Karpas-422 (cell line): Measurements from ENCODE around the gene MED12L. TPM values are rescaled to one million over a fixed set of nuclear protein-coding genes. Genes with fewer than 3 reads are reported as not detected.

Experiments
- DNase-seq: peaks from one replicate; pipeline ENCODE4 v3.0.0-alpha.2; 2015
- H2AFZ ChIP-seq: fragments of 200-600 bp; sonication (generic); 2 replicates; pipeline ENCODE4 v1.6.1; 2014; ENCODE audit warnings: antibody characterized with exemption, low read length, mixed read lengths
- H3K27ac ChIP-seq: fragments of 200-600 bp; sonication (generic); 2 replicates; pipeline ENCODE4 v1.5.1; 2014; ENCODE audit warnings: mild to moderate bottlenecking, low read length, moderate library complexity
- H3K27me3 ChIP-seq: fragments of 200-600 bp; sonication (generic); 2 replicates; pipeline ENCODE4 v1.6.1; 2014; ENCODE audit warnings: low read length, mixed read lengths
- H3K36me3 ChIP-seq: fragments of 200-600 bp; sonication (generic); 2 replicates; pipeline ENCODE4 v1.6.1; 2014; ENCODE audit warnings: low read length, mixed read lengths; ENCODE audit not compliant: insufficient read depth
- H3K4me1 ChIP-seq: fragments of 200-600 bp; sonication (generic); 2 replicates; pipeline ENCODE4 v1.6.1; 2014; ENCODE audit warnings: mild to moderate bottlenecking, low read length, mixed read lengths
- H3K4me2 ChIP-seq: fragments of 200-600 bp; sonication (generic); 2 replicates; pipeline ENCODE4 v1.6.1; 2014; ENCODE audit warnings: low read length, low read depth, mild to moderate bottlenecking; ENCODE audit not compliant: poor library complexity, severe bottlenecking
- H3K4me3 ChIP-seq: fragments of 200-600 bp; sonication (generic); 2 replicates; pipeline ENCODE4 v1.5.1; 2014; ENCODE audit warnings: mild to moderate bottlenecking, antibody characterized with exemption, low read length, mixed read lengths
- H3K79me2 ChIP-seq: fragments of 200-600 bp; sonication (generic); 2 replicates; pipeline ENCODE4 v1.6.1; 2014; ENCODE audit warnings: mild to moderate bottlenecking, low read length, mixed read lengths
- H3K9ac ChIP-seq: fragments of 200-600 bp; sonication (generic); 2 replicates; pipeline ENCODE4 v1.6.0; 2014; ENCODE audit warnings: low read length
- H3K9me2 ChIP-seq: fragments of 200-600 bp; sonication (generic), shearing (Covaris generic); replicated peaks from 2 replicates; pipeline ENCODE4 v1.6.0; 2014; ENCODE audit warnings: mild to moderate bottlenecking, low read length, moderate library complexity; ENCODE audit not compliant: insufficient read depth
- H3K9me3 ChIP-seq: fragments of 300-700, 200-600 bp; sonication (generic); 2 replicates; pipeline ENCODE4 v1.6.1; 2014; ENCODE audit warnings: low read length, mixed read lengths
- H4K20me1 ChIP-seq: fragments of 200-600 bp; sonication (generic); 2 replicates; pipeline ENCODE4 v1.6.1; 2014; ENCODE audit warnings: mild to moderate bottlenecking, antibody characterized with exemption, low read length, low read depth; ENCODE audit not compliant: insufficient read depth
- total RNA-seq: library from RNA; depleted of rRNA; stranded (reverse); fragments of >200 nt; shearing (Covaris generic); gene quantifications from 2 replicates; pipeline ENCODE4 v1.2.3, GENCODE V29; 2014; ENCODE audit warnings: low replicate concordance

The MED12L gene
- total RNA-seq, 1 experiment from 2014 or later: 2.4 TPM

GRCh38 chr3:151305060-151305774 lies 219.8 kb downstream of the MED12L start:
- 0 out of 2 replicates have a peak, but pooled peaks cover 4% of the 10 kb centered on the region for H3K4me1 ChIP-seq
- H3K9me2 ChIP-seq: no peaks in the 10 kb centered on the region
- no peak overlapping the region for H3K4me2 ChIP-seq
- H3K27ac ChIP-seq: no peak overlapping the region
- H2AFZ ChIP-seq: no peak overlapping the region
- no peaks in the 10 kb centered on the region for H3K27me3 ChIP-seq
- H3K4me3 ChIP-seq: no peak overlapping the region
- no peaks in the 10 kb centered on the region for H4K20me1 ChIP-seq
- no peak for DNase-seq
- H3K79me2 ChIP-seq: no peaks in the 10 kb centered on the region
- no peaks in the 10 kb centered on the region for H3K9me3 ChIP-seq
- no peak overlapping the region for H3K9ac ChIP-seq
- H3K36me3 ChIP-seq: no peaks in the 10 kb centered on the region

GRCh38 chr3:151305775-151306151 lies 220.3 kb downstream of the MED12L start:
- no peak overlapping the region for H3K9ac ChIP-seq

GRCh38 chr3:151306168-151306810 lies 220.8 kb downstream of the MED12L start:
- Histone ChIP-seq H3K9ac (no peak overlapping the region), H3K4me2 (no peak overlapping the region), H2AFZ (no peak overlapping the region), H4K20me1 (no peaks in the 10 kb centered on the region), H3K4me1 (0 out of 2 replicates have a peak, but pooled peaks cover 3% of the 10 kb centered on the region), H3K9me2 (no peaks in the 10 kb centered on the region), H3K4me3 (no peak overlapping the region), H3K27me3 (no peaks in the 10 kb centered on the region), H3K9me3 (no peaks in the 10 kb centered on the region), H3K27ac (no peak overlapping the region), H3K36me3 (no peaks in the 10 kb centered on the region), H3K79me2 (no peaks in the 10 kb centered on the region)
- DNase-seq: no peak

More at GRCh38 chr3:151305775-151306151, 220.3 kb downstream of the MED12L start:
- Histone ChIP-seq H3K36me3 (no peaks in the 10 kb centered on the region), H3K79me2 (no peaks in the 10 kb centered on the region), H3K27me3 (no peaks in the 10 kb centered on the region), H4K20me1 (no peaks in the 10 kb centered on the region), H2AFZ (no peak overlapping the region), H3K4me2 (no peak overlapping the region), H3K4me3 (no peak overlapping the region), H3K27ac (no peak overlapping the region), H3K4me1 (0 out of 2 replicates have a peak, but pooled peaks cover 4% of the 10 kb centered on the region), H3K9me2 (no peaks in the 10 kb centered on the region), H3K9me3 (no peaks in the 10 kb centered on the region)
- no peak for DNase-seq

DNA sequence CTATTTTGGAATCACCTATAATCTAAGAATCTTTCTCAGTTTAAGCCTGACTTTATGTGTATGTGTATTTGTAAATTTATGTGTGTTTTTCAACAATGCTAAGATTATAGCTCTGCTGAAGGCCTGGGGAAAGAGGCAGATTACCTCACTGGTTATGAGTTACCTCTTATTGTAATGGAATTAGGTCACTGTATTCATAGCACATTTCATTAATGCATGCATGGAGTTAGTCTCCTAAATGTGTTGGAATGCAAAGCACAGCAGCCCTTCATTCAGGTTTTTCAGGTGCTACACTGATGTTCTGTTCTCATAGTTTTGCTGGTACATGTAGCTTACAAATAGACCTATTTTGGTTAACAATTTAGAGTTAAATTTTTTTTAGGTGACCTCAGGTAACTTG lies 221.7 kb downstream of the MED12L start:
- Histone ChIP-seq H3K4me2 (no peak overlapping the region), H3K9me2 (no peaks in the 10 kb centered on the region), H2AFZ (no peak overlapping the region), H3K79me2 (no peaks in the 10 kb centered on the region), H3K27ac (no peak overlapping the region), H3K9me3 (no peaks in the 10 kb centered on the region), H4K20me1 (no peaks in the 10 kb centered on the region), H3K4me1 (no peaks in the 10 kb centered on the region), H3K27me3 (no peaks in the 10 kb centered on the region), H3K4me3 (no peak overlapping the region), H3K9ac (no peak overlapping the region), H3K36me3 (no peaks in the 10 kb centered on the region)
- no peak for DNase-seq

GRCh38 chr3:151307583-151308488 lies 222.4 kb downstream of the MED12L start:
- H3K36me3 ChIP-seq: no peaks in the 10 kb centered on the region
- no peak overlapping the region for H3K9ac ChIP-seq
- H3K4me3 ChIP-seq: no peak overlapping the region
- no peak overlapping the region for H3K27ac ChIP-seq
- H3K9me2 ChIP-seq: no peaks in the 10 kb centered on the region
- no peaks in the 10 kb centered on the region for H3K79me2 ChIP-seq
- no peaks in the 10 kb centered on the region for H3K9me3 ChIP-seq
- DNase-seq: no peak
- H3K4me2 ChIP-seq: no peak overlapping the region
- no peak overlapping the region for H2AFZ ChIP-seq
- H3K27me3 ChIP-seq: no peaks in the 10 kb centered on the region
- H4K20me1 ChIP-seq: no peaks in the 10 kb centered on the region
- no peaks in the 10 kb centered on the region for H3K4me1 ChIP-seq

DNA sequence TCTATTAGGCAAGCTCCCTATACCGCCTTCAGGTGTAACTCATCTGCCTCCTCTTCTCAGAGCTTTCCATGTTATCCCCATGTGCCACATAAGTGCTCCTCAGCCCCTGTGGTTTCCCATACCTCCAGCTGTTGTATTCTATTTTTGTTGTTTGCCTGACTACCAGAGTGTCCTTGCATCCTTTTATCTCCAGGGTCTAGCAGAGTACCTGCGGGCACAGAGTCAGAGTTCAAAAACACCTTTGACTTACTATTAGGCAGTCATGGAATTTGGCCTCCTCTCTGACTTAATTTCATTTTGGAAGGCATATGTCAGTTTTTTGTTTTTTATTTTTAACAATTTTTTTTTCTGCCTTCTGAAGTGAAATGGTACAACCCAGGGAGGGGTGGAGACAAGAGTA lies 224.1 kb downstream of the MED12L start:
- H3K4me2 ChIP-seq: no peak overlapping the region
- no peaks in the 10 kb centered on the region for H3K4me1 ChIP-seq
- no peak overlapping the region for H3K4me3 ChIP-seq
- no peaks in the 10 kb centered on the region for H3K9me3 ChIP-seq
- H3K27ac ChIP-seq: no peak overlapping the region
- H3K9ac ChIP-seq: no peak overlapping the region
- no peaks in the 10 kb centered on the region for H3K9me2 ChIP-seq
- no peaks in the 10 kb centered on the region for H3K36me3 ChIP-seq
- DNase-seq: no peak
- no peak overlapping the region for H2AFZ ChIP-seq
- no peaks in the 10 kb centered on the region for H4K20me1 ChIP-seq
- H3K79me2 ChIP-seq: no peaks in the 10 kb centered on the region
- no peaks in the 10 kb centered on the region for H3K27me3 ChIP-seq

- H3K4me3 ChIP-seq: no peak overlapping the region
- no peak overlapping the region for H3K4me2 ChIP-seq
- H3K27ac ChIP-seq: no peak overlapping the region
- no peaks in the 10 kb centered on the region for H3K9me3 ChIP-seq
- H4K20me1 ChIP-seq: no peaks in the 10 kb centered on the region
- H3K9me2 ChIP-seq: no peaks in the 10 kb centered on the region
- no peaks in the 10 kb centered on the region for H3K36me3 ChIP-seq
- H2AFZ ChIP-seq: no peak overlapping the region
- no peaks in the 10 kb centered on the region for H3K79me2 ChIP-seq
- DNase-seq: no peak
- H3K27me3 ChIP-seq: no peaks in the 10 kb centered on the region
- no peak overlapping the region for H3K9ac ChIP-seq
- H3K4me1 ChIP-seq: no peaks in the 10 kb centered on the region
These were observed 227.5 kb downstream of the MED12L start for GRCh38 chr3:151312972-151313371.

DNA sequence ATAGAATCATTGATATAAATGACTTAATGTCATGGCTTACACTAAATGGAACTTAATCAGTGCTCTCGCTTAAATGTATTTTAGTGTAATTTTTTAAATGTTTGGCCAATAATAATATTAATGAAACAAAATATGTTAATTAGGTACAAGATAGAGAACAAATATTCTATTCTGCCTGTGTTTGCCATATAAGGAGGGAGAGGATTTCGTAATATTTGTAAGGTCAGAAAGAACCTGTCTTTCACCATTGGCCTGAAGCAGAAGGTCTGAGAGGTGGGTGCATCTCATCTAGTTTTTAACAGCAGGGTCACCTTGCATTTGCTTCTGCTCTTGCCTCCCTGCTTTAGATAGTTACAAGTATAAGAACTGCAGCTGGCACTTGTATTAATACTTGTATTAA lies 228.7 kb downstream of the MED12L start:
- H3K4me1 ChIP-seq: no peaks in the 10 kb centered on the region
- H3K9me2 ChIP-seq: no peaks in the 10 kb centered on the region
- no peaks in the 10 kb centered on the region for H3K79me2 ChIP-seq
- H3K9ac ChIP-seq: no peak overlapping the region
- no peak overlapping the region for H2AFZ ChIP-seq
- no peak overlapping the region for H3K4me3 ChIP-seq
- H3K36me3 ChIP-seq: no peaks in the 10 kb centered on the region
- no peaks in the 10 kb centered on the region for H3K9me3 ChIP-seq
- no peak for DNase-seq
- H3K27me3 ChIP-seq: no peaks in the 10 kb centered on the region
- H3K27ac ChIP-seq: no peak overlapping the region
- H3K4me2 ChIP-seq: no peak overlapping the region
- no peaks in the 10 kb centered on the region for H4K20me1 ChIP-seq
